Cardiac fibroblast (primary cell): Measurements from ENCODE around the gene KBTBD8.

ENCODE experiments used
- DNase-seq, 2 donors: peaks; one replicate each; pipeline versions ENCODE4 v3.0.0 to v3.0.0-alpha.2; 2010; ENCODE audit warnings: low read depth in 2 of 2
- H3K4me3 ChIP-seq, 2 donors: replicated peaks in 1 of 2; 1 replicate in 1 of 2; 2 replicates in 1 of 2; pipeline ENCODE4 v1.5.1; 2011; ENCODE audit warnings: low read depth in 2 of 2, low read length in 2 of 2, mild to moderate bottlenecking in 2 of 2, moderate library complexity in 1 of 2
- TF ChIP-seq, protein P1 (sequence below): IDR thresholded peaks from one replicate; pipeline ENCODE4 v1.5.1; 2011; ENCODE audit warnings: low read depth, mild to moderate bottlenecking, low read length, inconsistent platforms

The KBTBD8 gene, protein sequence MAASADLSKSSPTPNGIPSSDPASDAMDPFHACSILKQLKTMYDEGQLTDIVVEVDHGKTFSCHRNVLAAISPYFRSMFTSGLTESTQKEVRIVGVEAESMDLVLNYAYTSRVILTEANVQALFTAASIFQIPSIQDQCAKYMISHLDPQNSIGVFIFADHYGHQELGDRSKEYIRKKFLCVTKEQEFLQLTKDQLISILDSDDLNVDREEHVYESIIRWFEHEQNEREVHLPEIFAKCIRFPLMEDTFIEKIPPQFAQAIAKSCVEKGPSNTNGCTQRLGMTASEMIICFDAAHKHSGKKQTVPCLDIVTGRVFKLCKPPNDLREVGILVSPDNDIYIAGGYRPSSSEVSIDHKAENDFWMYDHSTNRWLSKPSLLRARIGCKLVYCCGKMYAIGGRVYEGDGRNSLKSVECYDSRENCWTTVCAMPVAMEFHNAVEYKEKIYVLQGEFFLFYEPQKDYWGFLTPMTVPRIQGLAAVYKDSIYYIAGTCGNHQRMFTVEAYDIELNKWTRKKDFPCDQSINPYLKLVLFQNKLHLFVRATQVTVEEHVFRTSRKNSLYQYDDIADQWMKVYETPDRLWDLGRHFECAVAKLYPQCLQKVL

DNA sequence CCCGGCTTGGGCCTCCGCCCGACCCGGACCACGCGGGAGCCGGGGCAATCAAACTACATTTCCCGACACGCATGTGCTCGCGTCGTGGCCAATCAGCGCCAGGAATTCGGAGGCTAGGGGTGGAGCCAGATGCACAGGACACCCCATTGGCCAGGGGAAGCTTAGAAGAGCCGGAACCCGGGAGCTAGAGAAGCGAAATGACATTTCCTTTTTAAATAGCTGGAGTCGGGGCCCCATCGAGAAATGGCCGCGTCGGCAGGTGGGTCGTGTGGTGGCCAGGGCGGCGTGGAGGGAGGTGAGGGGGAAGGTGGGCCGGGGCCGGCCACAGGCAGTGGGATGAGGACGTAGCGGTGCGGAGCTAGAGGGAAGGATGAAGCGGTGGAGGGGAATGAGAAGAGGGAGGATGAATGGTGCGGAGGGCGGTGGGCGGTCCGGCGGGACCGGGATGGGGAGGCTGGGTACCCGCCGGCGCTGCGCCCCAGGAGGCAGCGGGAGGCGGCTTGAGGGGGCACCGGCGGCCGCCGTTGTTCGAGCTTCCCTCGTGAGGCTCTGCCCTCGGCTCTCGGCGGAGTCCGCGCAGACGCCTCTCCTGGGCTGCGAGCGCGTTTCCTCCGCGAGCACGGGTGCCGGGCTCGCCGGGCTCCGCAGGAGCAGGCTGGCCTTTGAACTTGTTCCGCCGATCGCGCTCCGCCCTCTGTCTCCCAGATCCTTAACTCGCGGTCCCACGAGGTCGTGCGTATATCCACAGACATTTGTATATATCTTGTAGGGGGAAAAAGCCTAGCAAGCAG is at the start of gene KBTBD8:
Gene KBTBD8 (plus strand): TSS at position 195 of the 791 bp plus-strand sequence. CDS start 49 bp downstream, at position 244.
- peak within 1 kb of the TSS; percentile 62 to 83 for H3K4me3 ChIP-seq
- DNase-seq = peak in 1 of 2 donors; percentile 99
- TF ChIP-seq, protein P1, sequence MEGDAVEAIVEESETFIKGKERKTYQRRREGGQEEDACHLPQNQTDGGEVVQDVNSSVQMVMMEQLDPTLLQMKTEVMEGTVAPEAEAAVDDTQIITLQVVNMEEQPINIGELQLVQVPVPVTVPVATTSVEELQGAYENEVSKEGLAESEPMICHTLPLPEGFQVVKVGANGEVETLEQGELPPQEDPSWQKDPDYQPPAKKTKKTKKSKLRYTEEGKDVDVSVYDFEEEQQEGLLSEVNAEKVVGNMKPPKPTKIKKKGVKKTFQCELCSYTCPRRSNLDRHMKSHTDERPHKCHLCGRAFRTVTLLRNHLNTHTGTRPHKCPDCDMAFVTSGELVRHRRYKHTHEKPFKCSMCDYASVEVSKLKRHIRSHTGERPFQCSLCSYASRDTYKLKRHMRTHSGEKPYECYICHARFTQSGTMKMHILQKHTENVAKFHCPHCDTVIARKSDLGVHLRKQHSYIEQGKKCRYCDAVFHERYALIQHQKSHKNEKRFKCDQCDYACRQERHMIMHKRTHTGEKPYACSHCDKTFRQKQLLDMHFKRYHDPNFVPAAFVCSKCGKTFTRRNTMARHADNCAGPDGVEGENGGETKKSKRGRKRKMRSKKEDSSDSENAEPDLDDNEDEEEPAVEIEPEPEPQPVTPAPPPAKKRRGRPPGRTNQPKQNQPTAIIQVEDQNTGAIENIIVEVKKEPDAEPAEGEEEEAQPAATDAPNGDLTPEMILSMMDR = no peak

DNA sequence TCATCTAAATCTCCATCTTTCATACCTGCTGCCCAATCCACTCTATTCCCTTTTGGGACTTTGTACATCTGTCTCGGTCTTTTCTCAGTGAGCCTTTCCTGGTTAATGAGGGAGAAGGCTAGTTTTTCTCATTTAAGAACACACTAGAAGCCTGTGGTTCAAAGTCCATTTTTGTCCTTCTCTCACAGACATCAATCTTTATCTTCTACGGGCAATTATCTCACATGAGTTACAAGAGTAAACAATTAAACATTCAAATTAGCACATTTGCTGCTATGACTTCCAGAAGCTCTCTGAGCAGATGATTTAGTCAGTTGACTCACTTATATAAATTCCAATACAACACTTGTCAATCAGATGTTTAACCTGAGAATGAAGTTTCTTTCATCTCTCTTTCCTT is 49.3 kb upstream of the KBTBD8 start:
- no peak overlapping the region for H3K4me3 ChIP-seq
- TF ChIP-seq, protein P1 = no peak
- DNase-seq = no peak

DNA sequence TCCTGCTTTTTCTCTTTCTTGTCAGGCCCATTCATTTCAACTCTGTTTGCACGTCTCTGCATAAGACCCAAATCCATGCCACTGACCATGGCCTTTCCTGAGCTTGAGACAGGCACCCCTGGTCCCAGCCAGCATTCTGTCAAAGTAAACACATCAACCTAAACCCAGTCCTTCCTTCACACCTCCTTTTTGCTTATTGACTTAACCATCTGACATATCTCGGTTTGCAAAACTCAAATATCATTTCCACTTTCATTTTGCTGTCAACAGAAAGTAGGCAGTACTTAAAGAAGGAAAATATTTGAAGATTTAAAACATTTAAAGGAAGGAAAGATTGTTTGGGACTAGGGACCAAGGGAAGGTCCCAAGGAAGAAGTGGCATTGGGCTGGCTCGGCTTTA is 48.2 kb upstream of the KBTBD8 start:
- no peak for DNase-seq
- H3K4me3 ChIP-seq = no peak overlapping the region
- TF ChIP-seq, protein P1 = no peak

DNA sequence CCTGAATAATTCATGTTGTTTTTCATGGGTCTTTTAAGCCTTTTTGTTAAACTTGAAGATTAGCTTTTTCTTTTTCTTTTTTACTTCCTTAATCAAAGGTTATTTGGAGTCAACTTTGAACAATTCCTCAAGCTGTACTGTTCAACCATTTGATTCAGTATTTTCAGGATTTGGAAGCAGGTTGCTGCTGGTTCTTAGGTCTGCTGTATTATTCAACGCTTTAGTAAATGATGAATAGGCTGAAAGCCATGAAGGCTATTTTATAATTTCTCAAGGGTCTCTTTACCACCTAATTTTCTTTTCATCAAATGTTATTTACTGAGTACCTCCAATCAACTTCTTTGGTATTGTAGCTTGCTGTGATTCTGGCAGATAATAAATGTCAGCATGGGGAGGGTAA is 45.8 kb upstream of the KBTBD8 start:
- no peak for DNase-seq
- TF ChIP-seq, protein P1 = no peak

DNA sequence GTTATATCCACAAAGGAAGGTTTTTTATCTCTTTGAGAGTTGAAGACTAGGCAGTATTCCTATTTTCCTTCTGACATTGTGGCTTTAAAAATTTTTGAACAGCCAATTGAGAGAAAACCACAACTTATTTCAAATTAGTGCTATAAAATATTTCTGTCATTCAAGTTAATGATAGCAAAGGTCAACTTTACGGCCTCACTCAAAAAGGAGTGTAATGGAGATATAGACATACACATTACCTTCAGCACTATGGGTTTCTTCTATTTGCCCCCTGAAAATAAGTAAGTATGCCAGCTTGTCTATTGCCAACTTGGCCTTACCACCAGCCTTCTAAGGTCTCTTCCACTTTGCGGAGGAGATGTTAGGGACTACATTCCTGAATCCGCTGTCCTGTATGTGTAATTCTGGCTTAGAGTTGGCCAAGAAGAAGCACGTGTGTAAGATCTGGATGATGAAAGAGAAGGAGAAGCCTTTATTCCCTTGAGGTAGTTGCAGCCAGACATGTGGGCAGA is 44.1 kb upstream of the KBTBD8 start:
- no peak overlapping the region for H3K4me3 ChIP-seq
- TF ChIP-seq, protein P1 = no peak
- DNase-seq = no peak

More for the DNA sequence above, 45.8 kb upstream of the KBTBD8 start:
- H3K4me3 ChIP-seq = no peak overlapping the region

DNA sequence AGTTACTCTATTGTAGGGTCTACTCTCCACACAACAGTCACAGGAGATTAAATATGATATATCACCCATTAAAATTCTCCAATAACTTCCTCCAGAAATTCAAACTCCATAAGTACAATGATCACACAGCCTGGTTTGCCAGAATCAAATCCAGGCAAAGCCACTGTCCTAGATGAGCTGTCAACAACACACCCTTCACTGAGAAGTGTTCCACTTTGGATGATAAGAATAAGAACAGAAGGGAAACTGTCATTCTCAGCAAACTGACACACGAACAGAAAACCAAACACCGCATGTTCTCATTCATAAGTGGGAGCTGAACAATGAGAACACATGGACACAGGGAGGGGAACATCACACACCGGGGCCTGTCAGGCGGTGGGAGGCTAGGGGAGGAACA is 41.4 kb upstream of the KBTBD8 start:
- H3K4me3 ChIP-seq = no peak overlapping the region
- TF ChIP-seq, protein P1 = no peak
- no peak for DNase-seq
